ENCODE results near the gene TSPAN18.

DNA sequence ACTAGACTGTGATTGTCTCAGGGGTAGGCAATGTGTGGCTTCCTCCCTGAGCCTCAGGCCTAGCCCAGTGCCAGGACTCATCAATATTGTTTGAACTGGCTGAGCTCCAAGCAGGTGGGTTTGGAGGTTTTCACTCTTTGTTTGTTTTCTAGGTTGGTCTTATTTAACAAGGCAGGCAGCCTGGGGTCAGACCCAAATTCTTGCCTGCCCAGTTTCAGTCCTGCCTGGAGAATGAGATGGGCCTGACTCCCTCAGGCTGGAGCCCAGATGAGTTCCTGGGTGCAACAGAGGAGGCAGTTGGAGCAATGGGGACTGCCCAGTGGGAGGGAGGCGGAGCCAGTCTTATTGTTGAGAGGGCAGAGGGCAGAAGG is 252.2 kb downstream of the TSPAN18 start:
- TF ChIP-seq, protein P1, sequence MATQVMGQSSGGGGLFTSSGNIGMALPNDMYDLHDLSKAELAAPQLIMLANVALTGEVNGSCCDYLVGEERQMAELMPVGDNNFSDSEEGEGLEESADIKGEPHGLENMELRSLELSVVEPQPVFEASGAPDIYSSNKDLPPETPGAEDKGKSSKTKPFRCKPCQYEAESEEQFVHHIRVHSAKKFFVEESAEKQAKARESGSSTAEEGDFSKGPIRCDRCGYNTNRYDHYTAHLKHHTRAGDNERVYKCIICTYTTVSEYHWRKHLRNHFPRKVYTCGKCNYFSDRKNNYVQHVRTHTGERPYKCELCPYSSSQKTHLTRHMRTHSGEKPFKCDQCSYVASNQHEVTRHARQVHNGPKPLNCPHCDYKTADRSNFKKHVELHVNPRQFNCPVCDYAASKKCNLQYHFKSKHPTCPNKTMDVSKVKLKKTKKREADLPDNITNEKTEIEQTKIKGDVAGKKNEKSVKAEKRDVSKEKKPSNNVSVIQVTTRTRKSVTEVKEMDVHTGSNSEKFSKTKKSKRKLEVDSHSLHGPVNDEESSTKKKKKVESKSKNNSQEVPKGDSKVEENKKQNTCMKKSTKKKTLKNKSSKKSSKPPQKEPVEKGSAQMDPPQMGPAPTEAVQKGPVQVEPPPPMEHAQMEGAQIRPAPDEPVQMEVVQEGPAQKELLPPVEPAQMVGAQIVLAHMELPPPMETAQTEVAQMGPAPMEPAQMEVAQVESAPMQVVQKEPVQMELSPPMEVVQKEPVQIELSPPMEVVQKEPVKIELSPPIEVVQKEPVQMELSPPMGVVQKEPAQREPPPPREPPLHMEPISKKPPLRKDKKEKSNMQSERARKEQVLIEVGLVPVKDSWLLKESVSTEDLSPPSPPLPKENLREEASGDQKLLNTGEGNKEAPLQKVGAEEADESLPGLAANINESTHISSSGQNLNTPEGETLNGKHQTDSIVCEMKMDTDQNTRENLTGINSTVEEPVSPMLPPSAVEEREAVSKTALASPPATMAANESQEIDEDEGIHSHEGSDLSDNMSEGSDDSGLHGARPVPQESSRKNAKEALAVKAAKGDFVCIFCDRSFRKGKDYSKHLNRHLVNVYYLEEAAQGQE (IDR thresholded peaks at IDR 0.05; ENCODE audit: low read depth): no peak
- TF ChIP-seq, protein P2, sequence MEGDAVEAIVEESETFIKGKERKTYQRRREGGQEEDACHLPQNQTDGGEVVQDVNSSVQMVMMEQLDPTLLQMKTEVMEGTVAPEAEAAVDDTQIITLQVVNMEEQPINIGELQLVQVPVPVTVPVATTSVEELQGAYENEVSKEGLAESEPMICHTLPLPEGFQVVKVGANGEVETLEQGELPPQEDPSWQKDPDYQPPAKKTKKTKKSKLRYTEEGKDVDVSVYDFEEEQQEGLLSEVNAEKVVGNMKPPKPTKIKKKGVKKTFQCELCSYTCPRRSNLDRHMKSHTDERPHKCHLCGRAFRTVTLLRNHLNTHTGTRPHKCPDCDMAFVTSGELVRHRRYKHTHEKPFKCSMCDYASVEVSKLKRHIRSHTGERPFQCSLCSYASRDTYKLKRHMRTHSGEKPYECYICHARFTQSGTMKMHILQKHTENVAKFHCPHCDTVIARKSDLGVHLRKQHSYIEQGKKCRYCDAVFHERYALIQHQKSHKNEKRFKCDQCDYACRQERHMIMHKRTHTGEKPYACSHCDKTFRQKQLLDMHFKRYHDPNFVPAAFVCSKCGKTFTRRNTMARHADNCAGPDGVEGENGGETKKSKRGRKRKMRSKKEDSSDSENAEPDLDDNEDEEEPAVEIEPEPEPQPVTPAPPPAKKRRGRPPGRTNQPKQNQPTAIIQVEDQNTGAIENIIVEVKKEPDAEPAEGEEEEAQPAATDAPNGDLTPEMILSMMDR (IDR thresholded peaks at IDR 0.05 in 2 of 3, conservative IDR thresholded peaks at IDR 0.05 in 1 of 3; ENCODE audit: borderline replicate concordance in 1 of 3, insufficient read depth in 1 of 3, low read depth in 2 of 3, low read length in 2 of 3): no peak
- no peak for TF ChIP-seq JUND (IDR thresholded peaks at IDR 0.05)
- no peak for TF ChIP-seq EZH2 (IDR thresholded peaks at IDR 0.05)
- TF ChIP-seq POLR2AphosphoS5 (IDR thresholded peaks at IDR 0.05; ENCODE audit: low read depth, low read length): no peak
- no peak for TF ChIP-seq SP1 (IDR thresholded peaks at IDR 0.05; ENCODE audit: low read depth)
- TF ChIP-seq, protein P3, sequence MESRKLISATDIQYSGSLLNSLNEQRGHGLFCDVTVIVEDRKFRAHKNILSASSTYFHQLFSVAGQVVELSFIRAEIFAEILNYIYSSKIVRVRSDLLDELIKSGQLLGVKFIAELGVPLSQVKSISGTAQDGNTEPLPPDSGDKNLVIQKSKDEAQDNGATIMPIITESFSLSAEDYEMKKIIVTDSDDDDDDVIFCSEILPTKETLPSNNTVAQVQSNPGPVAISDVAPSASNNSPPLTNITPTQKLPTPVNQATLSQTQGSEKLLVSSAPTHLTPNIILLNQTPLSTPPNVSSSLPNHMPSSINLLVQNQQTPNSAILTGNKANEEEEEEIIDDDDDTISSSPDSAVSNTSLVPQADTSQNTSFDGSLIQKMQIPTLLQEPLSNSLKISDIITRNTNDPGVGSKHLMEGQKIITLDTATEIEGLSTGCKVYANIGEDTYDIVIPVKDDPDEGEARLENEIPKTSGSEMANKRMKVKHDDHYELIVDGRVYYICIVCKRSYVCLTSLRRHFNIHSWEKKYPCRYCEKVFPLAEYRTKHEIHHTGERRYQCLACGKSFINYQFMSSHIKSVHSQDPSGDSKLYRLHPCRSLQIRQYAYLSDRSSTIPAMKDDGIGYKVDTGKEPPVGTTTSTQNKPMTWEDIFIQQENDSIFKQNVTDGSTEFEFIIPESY (IDR thresholded peaks at IDR 0.05; ENCODE audit: extremely low read depth, insufficient replicate concordance, low read length): no peak
- TF ChIP-seq POLR2A (IDR thresholded peaks at IDR 0.05; ENCODE audit: borderline replicate concordance, extremely low read depth, insufficient read depth, insufficient read length): no peak

Data from HCT116 (cell line).